HL-60/S4 (cell line): ENCODE measurements around the gene PDE10A.

Source experiments
- in situ Hi-C: fragments of 300-500 bp; cut with MboI; formaldehyde crosslinking; loops from 2 replicates; pipeline ENCODE4 v1.14.3; 2022; ENCODE audit warnings: low sequenced_read_pairs

PDE10A gene

DNA sequence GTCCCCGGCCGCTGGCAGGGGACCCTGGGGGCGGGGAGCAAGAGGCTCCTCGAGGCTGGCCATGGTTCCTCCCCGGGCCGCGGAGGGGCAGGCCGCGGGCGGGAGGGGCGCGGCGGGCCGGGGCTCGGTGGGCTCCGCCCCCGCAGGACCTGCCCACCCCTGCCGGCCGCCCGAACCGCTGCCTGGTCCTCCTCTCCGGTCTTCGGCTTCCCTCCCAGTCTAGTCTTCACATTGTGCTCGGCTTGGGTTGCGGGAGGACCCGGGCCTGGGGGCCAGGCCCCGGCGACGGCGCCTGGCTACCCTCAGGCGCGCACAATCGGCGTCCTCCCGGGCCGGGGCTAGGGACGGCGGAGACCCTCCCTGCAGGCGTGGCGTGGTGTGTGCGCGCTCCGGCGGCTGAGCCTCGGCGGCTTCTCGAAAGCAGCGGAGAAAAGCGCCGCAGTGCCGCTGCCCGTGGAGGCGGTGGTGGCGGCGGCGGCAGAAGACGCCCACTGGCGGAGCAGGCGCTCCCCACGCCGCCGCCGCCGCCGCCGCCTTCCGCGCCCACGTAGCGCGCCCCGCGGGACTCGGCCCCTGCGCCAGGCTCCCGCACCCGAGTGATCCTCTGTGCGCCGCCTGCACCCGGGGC lies at the start of gene PDE10A:
Gene PDE10A, minus strand, starts transcription at position 493 of the 628 bp plus-strand sequence. Its CDS starts 430 bp downstream, at position 63.
- in situ Hi-C loops: no loop called here

DNA sequence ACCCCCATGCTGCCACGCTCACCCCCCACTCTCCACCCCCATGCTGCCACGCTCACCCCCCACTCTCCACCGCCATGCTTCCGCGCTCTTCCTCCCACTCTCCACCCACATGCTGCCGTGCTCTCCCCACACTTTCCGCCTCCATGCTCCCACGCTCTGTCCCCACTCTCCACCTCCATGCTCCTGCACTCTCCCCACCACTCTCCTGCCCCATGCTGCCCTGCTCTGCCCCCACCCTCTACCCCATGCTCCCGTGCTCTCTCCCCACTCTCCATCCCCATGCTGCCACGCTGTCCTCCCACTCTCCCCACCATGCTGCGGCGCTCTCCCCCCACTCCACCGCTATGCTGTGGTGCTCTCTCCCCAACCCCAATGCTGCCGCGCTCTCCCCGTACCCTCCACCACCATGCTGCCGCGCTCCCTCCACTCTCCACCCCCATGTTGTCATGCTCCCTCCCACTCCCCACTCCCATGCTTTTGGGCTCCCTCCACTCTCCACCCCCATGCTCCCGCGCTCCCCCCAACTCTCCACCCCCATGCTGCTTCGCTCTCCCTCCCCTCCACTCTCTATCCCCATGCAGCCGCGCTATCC lies 46.0 kb upstream of the PDE10A start:
- in situ Hi-C loops: no loop called here

DNA sequence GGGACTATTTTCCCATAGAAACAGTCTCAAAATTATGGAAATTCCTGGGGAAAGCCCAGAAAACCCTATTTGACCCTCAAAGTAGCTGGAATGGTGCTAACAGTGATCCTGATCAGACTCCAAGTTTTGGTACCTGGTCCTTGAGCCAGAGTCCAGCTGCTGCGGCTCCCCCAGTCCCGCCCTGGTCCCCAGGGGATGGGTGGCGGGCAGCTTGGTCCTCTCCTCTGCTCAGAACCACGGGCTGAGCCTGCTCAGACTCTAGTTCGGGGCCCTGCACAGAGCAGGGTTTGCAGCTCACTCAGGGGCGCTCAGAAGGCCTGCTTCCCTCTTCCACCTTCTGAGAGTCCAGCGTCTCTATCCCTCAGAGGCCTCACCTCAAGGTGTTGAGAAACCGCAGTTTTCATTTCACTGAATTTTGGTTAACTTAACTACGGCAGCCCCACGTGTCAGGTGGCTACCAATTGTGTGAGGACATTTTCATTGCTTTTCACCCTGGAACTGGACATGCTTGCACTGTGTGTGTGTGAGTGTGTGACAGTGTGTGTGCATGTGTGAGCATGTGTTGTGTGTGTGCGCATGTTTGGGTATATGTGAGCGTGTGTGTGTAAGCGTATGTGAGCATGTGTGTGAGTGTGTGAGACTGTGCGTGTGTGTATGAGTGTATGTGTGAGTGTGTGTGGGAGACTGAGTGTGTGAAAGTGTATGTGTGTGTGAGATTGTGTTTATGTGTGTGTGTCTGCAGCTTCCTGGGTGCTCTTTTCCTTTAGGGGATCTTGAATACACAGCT lies 44.2 kb upstream of the PDE10A start:
- in situ Hi-C loops: no loop called here

DNA sequence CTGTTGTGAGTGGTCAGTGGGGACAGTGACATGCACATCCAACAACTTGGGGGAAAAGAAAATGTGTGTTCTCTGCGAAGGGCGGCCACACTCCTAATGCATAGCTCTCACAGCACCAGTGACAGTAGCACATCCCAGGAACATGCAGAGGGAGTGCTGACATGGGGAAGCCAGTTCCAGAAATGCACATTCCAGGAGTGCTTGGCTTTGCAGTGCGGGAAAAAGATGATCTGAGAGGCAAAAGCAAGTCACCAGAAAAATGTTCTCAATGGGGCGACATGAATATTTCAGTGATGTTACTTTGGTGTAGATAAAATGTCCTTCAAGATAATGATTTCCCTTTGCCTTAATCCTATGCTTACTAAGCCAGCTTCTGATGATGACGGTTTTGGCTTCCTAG lies 42.9 kb upstream of the PDE10A start:
- in situ Hi-C loops: no loop called here

DNA sequence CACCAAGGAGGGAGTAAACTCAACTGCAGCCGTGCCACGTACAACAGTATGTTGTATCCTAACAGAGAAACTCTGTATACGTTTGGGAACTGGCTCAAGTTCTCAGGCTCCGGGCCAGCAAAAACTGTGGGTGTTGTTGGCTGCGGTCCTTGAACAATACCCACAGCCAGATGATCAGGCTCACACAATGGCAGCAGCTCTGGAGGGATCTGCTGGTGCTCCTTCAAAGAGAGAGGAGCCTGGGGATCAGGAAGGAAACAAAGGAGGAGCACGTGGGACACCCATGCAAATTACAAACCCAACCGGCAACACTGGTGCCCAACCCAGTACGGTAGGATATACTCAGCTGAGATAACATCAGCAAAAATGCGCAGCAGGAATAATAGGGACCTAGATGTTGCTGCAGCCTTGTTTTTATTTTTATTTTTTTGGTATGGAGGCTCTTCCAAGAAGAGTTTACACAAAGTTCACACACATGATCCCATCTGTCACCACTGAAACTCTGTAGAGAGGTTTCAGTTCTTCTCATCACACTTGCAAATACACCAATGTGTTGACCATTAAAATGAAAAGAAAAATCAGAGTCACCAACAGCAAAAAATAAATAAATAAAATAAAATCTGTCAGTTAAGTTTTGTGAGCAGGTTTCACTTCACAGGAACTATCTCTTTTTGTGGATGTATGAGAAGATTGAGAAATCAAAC lies 41.2 kb upstream of the PDE10A start:
- in situ Hi-C loops: no loop called here

DNA sequence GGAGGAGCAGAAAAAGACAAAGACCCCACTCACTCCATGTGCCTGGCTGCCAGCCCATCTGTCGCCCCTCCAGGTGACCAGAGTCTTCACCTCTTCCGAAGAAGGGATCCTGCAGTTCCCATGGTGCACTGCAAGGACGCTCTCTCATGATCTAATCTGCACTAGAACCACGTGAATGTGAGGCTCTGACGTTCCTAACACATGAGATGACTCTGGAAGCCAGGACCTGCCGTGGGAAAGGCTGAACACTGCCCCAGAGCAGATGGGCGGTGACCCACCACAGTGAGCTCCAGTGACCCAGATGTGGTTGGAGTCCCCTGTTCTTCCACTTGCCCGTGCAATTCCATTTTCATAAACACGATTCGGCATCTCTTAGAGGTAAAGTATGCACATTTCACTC lies 39.6 kb upstream of the PDE10A start:
- in situ Hi-C loops: no loop called here

DNA sequence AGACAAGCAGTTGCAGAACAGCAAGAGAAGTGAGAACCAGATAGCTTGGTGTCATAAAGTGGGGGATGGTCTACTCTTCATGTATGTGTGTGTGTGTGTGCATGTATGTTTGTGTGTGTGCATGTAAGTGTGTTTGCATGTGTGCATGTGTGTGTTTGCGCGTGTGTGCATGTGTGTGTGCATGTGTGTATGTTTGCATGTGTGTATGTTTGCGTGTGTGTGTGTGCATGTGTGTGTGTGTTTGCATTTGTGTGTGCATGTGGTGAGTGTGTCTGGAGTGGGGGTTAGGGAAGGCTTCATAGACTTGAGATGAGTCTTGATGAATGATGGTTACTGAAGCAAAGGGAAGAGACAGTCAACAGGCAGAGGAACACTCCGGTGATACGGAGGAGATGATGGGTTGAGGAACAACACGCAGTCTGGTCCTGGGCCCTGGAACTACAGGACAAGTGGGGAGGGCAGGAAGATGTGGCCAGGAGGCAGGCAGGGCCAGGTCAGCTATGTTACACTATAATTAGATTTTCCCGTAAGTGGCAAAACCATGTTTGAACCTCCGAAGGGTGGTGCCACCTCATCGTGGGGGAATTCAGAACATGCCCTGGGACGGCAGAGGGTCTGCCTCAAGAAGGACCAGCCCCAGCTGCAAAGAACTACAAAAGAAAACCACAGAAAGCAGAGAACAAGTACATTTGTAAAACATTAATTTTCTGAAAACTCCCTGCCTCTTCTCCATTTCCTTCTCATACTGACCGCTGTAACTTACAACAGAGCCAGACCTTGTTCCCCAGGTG lies 38.7 kb upstream of the PDE10A start:
- in situ Hi-C loops: no loop called here

DNA sequence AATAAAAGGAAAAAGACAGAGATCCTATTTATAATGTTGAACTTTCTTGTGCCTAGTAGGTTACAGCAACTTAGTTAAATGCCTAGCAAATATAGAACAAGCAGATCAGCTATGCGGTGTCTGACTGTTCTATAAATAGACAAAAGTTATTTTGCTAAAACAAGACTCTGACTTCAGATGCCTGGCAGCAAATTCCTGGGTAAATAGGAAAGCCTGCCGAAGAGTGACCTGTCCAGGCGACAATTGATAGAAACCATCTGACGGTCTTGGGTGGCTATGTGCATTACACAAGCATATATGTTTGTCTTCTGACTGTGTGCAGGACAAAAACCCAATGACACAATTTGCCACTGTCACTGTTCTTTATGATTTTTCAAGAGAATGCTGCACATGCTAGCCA lies 38.0 kb upstream of the PDE10A start:
- in situ Hi-C loops: no loop called here

DNA sequence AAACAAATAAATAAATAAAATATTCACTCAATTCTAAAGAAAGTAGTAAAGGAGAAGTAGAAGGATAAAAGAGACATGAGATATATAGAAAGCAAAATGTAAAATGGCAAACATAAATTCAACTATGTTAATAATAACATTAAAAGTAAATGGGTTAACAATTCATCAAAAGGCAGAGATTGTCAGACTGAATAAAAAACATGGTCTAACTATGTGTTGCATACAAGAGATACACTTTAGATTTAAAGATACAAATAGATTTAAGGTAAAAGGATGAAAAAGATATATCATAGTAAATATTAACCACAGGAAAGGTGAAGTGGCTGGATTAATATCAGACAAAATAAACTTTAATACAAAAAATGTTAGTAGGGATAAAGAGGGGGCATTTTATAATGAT lies 35.8 kb upstream of the PDE10A start:
- in situ Hi-C loops: no loop called here

DNA sequence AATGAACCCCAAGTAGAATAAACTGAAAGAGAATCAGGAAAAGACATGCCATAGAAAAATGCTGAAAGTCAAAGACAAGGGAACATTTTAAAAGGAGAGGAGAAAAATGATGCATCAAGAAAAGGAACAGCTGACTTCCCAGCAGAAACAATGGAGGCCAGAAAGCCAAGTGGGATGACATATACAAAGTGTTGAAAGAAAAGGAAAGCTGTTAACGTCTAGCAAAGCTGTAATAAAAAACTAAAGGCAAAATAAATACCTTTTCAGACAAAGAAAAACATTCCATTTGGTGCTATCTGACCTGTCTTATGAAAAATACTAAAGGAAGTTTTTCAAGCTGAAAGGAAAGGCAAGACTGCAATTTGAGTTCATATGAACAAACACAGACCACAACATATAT lies 34.1 kb upstream of the PDE10A start:
- in situ Hi-C loops: no loop called here

DNA sequence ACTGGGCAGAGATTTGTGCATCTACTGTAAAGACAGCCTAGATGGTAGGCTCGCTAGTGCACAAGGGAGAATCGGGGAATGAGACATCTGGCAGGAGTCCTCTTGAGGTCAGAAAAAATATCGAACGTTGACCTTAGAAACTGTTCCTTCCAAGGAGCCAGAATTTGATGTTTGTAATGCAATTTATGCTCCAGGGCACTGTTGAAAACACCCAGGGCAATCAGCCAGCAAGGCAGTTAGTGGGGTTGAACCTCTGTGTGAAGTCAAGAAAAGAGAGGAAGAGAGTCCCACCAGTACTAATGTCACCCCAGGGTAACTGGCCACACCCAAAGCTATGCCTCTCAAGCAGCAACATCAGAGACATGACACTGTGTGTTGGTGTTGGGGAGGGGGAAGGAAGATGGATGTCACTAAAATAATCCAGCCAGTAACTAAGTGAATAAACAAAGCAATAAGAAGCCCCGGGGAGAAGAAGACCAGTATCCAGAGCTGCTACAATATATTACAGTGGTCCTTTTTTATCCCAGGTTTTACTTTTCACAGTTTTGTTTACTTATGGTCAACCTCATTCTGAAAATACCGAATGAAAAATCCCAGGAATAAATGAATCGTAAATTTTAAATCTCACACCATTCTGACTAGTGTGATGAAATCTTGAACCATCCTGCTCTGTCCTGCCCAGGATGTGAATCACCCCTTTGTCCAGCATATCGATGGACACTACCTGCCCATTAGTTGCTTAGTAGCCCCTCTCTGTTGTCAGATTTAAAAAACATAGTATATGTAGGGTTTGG lies 32.9 kb upstream of the PDE10A start:
- in situ Hi-C loops: no loop called here

DNA sequence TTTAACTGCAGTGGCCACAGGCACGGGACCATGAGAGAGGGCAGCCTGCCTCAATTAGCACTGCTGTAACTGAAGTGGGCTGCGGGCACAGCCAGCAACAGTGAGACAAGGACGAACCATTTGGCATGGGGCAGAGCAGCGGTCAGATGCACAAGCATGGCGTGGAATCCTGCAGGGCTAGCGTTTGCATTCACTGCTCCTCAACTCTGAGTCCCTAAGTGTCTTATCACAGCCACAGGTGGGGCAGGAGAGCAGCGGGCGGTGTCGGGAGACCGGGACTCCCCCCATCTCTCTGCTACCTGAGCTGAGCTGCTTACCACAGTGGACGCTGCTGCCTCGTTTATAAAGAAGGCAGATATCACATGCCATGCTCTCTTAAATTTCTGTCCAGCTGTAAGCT lies 31.3 kb upstream of the PDE10A start:
- in situ Hi-C loops: no loop called here

DNA sequence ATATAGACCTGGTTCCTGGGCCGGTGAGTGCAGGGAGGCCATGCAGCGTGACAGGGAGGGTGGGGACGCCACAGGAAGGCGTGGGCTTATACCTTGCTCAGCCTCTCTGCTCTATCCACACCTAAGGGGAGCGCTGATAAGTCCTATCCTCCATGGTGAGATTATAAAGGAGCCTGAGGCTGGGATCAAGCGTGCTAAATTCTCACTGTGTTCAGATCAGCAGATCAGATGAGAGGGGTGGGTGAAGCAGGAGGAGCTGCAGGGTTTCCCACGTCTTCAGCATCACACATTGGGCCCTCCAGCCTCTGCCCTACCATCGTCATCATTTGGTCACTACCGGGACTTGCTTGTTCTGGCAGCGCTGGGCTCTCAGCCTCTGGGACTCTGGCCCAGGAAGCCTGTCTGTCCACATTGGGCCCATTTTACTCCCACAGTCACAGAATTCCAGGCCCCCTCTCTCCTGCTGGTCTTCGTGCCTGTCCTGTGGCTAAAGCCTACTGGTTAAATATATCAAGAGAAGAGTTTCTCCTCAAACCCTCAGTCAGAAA lies 29.1 kb upstream of the PDE10A start:
- in situ Hi-C loops: no loop called here

DNA sequence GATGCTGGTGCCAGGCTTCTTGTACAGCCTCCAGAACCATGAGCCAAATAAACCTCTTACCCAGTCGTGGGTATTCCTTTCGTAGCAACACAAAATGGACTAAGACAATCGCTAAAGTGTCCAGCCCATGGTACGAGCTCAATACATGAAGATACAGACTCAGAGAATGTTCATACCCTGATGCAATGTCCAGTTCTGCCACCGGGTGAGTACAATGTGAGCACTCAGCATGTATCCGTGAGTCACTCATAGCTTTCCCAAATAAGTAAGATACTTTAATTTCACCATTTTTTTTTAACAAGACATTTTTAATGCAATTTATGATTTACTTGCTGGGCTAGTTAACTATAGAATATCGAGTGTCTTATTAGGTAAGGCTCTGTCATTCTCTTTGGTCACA lies 26.7 kb upstream of the PDE10A start:
- in situ Hi-C loops: no loop called here

DNA sequence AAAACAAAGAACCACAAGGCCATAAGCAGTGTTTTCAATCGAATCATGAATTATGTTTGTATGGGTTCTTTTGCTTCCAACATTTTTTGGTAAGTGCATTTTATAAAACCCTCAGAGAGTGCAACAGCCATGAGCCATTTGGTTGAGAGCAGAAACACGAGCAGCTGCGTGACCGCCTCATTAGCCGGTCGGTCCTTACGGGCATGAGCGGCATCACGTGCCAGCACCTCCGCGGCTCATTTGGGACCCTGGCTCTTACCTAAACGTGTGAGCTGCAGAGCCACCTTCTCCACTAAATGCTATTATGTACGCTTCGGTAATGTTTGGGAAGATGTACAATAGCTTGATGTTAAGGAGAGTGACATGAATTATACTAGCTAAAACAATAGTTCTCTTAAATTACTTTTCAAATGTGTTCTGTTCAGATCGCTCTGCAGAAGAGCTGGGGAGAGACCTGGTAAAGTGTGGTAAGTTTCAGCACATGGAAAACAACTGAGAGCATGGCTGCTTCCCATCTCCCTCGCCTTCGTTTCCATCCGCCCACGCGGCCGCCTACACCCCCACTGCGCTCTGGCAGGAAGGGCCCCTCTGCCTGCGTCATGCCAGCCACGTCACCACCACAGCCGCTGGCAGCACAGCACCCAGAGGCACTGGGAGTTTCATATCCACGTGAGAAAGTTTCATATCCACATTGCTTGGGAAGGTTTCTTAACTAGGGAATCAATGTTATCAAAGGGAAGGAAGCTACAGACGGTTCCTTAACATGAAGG lies 23.7 kb upstream of the PDE10A start:
- in situ Hi-C loops: no loop called here

DNA sequence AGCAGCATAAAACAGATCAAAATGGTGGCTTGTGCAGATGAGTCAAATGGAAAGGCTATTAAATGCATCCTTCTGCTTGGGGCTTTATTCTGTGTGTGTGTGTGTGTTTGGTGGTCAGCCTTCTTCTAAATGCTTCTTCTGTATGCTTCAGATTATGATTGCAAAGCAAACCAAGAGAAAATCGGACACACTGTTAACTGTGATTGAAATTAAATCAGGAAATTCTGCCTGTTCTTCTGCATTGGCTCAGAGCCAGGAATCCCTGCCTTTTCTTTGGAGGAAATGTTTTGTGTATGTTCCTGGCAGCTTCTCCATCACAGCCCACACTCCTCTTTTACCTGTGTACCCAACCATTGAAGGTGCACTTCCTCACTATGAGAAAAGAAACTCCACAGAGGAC lies 22.3 kb upstream of the PDE10A start:
- in situ Hi-C loops: no loop called here

DNA sequence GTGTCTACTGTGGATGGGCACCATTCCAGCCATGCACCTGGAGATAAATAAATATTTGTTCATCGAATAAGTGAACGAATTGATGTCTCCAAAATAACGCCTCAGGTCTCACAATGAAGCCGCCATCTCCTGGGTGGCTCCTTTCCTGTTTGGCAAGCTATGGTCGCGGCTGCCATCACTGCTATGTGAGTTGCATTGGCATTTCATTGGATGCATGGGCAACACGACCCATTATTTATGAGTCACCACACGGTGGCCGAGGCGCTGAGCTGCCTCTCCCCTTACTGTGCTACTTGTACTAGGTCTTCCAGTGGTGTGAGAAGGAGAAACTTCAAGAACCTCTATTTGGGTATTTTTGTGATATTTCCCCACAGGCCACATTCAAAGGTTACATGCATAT lies 21.3 kb upstream of the PDE10A start:
- in situ Hi-C loops: no loop called here

DNA sequence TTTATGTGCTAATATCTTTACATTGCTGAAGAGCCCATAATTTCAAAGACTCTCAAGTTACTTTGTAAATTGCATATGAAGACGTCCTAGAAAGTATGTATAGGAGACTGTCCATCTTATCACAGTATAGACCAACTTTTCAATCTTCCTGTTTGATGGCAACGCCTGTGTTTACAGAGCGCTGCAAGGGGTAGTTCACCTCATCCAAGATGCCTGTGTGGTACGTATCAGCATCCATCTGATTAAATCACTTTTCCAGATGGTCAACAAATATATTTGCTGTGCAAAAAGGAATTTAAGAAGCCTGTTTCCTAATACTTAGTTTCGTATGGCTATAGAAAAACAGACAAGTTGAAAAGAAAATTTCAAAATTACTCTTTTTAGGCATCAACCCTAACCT lies 17.9 kb upstream of the PDE10A start:
- in situ Hi-C loops: no loop called here

DNA sequence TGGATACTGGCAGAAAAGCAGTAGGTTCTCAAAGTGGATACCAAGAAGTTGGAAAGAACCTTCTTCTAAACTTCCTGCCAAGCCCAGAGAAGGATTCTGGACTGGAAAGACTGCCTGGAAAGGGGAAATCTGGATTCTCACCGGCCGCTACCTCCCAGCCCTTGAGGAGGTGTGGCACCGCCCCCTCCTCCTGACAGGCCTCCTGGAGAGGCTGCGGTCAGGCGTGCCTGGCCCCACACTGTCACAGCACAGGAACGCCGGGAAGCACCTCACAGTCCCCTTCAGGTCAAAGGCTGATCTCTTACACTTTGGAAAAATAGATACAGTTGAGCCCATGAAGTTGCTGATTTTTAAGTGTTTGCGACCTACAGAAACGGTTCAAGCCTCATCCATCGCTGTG lies 16.3 kb upstream of the PDE10A start:
- in situ Hi-C loops: no loop called here
